Amniotic stem cell (primary cell): ENCODE data around the gene HLA-DMB.
A peak's percentile ranks its signal among the peaks of the same experiment; 100 is the strongest.

Source experiments
- DNase-seq: peaks from one replicate; lab custom pipeline; 2025; lab: John Stamatoyannopoulos, UW

The HLA-DMB gene

DNA sequence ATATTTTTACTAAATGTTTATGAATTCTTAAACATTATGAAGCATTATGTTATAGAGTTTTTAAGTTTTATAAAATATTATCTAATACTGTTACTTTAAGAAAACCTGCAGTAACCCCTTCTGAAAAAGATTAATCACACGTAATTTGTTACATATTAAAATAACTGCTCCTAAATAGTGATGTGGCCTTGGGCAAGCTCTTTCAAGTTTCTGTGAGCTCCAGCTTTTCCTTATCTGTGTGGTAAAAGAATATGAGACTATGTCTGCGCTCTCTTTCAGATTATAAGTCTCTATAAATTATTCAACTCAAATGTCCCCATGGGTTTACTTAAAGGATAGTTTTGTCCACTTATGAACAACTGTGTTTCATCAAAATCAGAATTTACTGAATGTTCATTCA, 31.9 kb downstream of the HLA-DMB start:
- DNase-seq = no peak

DNA sequence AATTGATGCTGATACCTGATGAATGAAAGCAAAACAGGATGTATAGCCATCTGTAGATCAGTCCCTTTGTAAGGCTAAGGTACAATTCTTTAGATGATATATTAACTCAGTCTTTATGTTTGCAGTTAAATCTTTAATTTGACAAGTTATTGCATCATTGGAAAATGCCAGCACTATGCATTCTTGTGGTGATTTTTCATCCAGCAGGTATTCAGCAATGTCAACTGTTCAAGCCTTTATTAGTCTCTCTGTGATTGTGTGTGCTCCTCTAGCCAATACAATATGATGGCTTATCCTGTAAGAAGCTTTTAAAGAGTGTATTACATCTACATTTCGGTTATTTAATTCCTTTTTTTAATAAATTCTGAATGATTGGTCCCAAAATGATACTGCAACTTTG, 34.3 kb downstream of the HLA-DMB start:
- no peak for DNase-seq

DNA sequence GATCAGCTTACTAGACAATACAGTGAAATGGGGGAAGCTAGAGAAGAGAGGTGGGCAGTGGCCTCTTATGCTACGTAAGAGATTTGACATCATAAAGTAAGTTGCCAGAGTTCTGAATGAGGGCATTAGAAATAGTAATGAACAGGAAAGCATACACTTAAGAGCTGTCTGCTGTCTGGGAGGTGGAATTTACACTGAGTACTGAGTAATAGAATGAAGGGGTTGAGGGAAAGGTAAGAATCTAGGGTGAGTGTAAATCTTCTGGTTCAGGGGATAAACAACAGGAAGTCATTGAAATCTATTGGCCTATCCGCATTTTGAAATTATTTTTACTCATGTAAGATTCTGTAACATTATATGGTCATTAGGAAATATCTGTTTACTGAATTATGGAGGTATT, 35.8 kb downstream of the HLA-DMB start:
- no peak for DNase-seq

DNA sequence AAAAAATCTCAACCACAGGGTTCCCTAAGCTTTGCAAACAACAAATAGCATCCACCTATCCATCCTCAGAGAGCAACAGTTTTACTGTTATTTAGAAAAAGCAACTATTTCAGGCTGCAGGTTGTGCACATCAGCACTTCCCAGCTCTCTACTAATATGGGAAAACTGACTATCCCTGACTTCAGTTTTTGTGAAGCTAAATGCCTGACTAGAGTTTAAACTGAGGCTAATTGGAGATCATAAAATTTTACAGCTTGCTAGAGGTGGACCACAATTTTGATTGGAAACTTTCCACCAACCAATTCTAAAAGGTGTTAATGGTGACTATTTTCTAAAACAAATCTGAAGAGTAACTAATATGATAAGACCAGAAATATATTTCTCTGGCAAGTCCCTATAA, 36.9 kb downstream of the HLA-DMB start:
- no peak for DNase-seq

DNA sequence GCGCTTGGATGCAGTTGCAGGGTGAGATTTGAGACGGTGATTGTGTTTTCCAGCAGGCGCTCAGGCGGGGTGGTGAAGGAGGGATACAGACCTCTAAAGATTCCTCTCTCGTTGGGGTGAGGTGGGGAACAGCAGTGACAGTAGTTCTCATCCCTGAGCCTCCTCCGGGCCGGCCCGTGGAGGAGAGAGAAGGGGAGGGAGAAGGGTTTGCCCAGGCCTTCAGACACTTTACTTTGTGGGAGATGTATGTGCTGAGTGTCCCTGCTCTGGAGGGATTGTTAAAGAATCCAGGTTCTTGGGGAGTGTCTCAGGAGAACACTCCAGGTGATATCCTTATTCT, 45.9 kb downstream of the HLA-DMB start:
- DNase-seq = no peak

DNA sequence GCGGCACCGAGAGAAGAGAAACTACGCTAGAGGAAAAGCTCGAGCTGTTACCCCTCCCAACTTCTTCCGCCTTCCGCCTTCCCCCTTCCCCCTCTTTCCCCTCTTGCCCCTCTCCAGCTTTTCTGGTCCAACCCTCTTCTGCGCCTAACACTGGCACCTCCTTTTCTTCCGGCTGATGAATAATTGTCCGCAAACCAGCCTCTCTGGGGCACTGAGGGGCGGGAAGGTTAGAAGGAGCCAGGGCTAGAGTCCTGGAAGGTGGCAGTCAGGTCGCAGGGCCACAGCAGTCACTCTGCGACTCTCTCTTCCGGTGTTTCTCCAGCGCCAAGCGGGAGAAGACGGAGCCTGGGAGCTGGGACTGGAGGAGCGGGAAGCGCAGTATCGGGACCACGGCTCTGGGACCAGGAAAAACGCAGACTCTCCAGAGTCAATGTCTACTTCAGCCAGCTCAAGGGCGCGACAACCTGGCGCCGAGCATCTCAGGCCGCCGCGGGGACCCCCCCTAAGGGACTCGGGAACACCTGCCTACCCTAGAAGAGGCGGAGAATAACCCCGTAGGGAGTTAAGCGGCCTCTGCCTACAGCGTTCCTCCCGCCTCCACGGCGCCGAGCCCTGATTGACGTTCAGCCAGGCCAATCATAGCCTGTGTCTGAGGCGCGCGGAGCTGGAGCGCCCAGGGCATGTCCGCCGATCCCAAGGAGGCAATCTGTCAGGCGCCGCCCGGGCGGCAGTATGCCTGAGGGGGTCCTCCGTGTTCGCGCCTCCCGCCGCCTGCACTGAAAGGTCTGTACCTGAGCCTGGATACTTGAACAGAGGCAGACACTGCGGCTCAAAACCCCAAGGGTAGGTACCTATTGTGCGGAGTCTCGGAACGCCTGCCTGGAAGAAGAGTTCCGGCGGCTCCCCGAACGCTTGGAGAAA, 46.5 kb downstream of the HLA-DMB start:
- peak; percentile 74 for DNase-seq

DNA sequence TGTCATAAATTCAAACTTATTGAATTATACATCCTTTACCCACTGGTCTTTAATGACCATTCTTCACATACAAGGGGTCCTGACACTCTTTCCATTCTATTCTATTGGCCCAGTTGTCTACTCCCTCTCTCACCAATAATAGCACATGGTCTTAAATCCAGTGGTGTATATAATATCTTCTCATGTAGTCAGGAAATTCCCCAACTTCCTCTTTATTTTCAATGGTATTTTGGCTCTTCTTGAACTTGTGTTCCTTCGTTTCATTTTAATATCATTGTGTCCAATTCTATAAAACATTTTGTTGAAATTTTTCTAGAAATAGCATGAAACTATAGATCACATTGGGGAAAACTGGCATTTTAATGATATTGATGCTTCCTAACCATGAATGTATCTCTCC, 50.0 kb downstream of the HLA-DMB start:
- DNase-seq = no peak

DNA sequence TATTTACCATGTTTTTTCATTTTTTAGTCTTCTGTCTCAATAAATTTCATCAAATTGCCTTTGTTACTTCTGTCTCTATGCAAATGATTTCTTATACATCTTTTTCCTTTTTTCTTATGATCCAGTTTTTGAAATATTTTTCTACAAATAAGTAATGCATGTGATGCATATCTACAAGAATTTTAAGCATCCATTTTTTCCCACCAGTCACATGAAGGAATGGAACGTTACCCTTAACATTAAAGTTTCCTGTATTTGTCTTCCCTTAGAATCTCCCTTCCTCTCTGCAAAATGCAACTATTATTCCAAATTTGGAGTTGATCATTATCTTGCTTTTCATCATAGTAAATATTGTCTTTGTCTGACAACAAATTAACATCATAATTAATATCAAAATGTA, 51.3 kb downstream of the HLA-DMB start:
- no peak for DNase-seq

DNA sequence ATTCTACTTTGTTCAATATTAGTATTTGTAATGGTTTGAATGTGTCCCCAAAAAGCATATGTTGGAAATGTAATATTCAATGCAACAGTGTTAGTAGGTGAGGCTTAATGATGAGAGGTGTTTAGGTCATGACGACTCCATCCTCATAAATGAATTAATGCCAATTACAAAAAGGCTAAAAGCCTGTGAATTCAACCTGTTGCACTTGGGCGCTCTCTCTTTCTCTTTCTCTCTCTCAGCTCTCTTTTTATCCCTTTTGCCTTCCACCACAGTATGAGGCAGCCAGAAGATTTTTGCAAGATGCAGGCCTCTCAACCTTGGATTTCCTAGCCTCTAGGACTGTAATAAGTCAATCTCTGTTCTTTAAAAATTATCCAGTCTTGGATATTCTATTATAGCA, 52.3 kb downstream of the HLA-DMB start:
- no peak for DNase-seq

DNA sequence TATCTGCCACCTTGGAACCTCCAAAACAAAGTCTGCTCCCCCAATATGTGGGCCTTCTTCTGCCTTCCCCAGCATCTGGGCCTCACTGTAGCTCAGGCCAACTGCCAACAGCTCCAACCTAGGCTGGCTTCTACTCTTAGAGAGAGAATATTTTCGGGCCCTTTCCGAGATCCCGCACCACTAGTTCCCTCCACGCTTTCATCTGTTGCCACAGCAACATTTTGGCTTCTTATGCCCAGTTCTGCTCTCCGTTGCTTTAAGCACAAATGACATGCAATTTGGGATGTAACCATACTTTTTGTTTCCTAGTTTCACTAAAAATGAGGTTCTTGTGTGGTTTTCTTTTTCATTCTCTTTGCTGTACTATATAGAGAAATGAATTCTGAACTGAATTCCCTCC, 53.2 kb downstream of the HLA-DMB start:
- no peak for DNase-seq

DNA sequence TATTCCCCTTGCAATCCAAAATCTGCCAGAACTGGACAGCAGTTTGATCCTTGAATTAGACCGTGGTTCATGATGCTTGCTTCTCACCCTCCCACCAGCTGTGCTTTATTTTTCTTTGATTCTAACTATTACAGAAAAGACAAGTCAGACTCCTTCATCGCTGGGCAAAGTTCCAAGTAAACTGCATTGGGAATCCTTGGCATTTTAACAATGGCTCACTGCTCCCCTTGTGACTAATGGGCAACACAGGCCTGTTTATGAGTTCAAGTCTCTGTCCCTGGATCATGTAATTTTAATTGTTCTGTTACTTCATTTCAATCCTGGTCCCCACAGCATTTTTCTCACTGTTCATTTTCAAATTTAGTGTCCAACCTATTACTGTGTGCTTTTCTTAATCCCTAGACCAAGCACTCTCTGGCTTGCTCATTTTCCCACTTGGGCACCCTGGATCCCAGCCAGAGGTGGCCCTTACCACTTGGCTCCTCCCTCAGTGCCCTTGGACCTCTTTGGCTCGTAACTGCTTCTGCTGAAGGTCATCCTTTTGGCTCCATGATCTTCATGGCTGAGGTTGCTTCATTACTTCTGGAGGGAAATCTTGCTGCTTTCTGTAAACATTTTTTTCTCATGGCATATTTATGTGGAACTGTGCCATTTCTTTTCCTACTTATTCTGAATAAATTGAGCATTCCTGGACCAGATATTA, 54.0 kb downstream of the HLA-DMB start:
- DNase-seq = no peak

DNA sequence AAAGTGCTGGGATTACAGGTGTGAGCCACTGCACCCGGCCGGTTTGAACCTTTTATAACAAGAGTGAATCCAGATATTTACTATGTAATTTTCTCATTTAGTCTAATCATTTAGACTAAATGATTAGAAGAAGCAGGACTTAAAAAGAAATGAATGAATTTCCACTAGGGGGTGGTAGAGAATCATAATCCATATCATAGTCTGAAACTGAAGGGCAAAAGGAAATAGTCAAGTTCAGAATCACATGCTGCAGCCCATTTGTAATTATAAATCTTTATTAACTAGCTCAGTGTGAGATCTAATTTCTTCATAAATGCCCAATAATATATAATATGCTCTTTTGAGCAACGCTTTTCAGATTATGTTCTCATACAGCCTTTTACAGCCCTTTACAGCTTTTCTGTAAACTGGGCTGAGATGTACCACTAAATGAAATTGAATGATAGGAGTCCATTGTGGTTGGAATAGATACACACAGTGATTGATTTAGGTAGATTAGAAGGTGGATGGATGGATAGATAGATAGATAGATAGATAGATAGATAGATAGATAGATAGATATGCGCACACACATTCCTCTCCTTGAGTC, 55.0 kb downstream of the HLA-DMB start:
- DNase-seq = peak; percentile 53
